Endothelial cell of umbilical vein (primary cell): Measurements from ENCODE around the gene MPST.

Experiments
- CTCF ChIP-seq, 2 donors: IDR thresholded peaks; 1 replicate in 1 of 2; 2 replicates in 1 of 2; pipeline ENCODE4 v1.5.1; 2011; ENCODE audit warnings: low read length in 2 of 2, mild to moderate bottlenecking in 2 of 2, moderate library complexity in 2 of 2, control low read depth in 1 of 2, inconsistent platforms in 1 of 2, low read depth in 1 of 2; ENCODE audit not compliant: insufficient read depth in 1 of 2; ENCODE audit errors: extremely low read depth in 1 of 2
- POLR2AphosphoS5 ChIP-seq: IDR thresholded peaks from 2 replicates; pipeline ENCODE4 v1.6.1; 2012; ENCODE audit warnings: low read depth, mild to moderate bottlenecking, control low read depth, low read length, moderate library complexity; ENCODE audit not compliant: insufficient read depth

GRCh38 chr22:37056246-37056645 is 36.7 kb downstream of the MPST start:
- no peak for TF ChIP-seq CTCF (IDR thresholded peaks at IDR 0.05; ENCODE audit: extremely low read depth in 1 of 2, insufficient read depth in 1 of 2, low read depth in 1 of 2, low read length in 2 of 2)
- no peak for TF ChIP-seq POLR2AphosphoS5
